Stomach (tissue), 4 donors: ENCODE measurements around the gene TJP2.

Experiments
- CTCF ChIP-seq, 7 experiments: fragments of 450-650 bp in 4 of 7; fragments of 200-600 bp in 3 of 7; sonication (generic) in 3 of 7; IDR thresholded peaks; one replicate each; pipeline ENCODE4 v1.5.1; 2016 to 2019; ENCODE audit warnings: antibody characterized with exemption in 7 of 7, control low read depth in 2 of 7, mild to moderate bottlenecking in 1 of 7
- POLR2A ChIP-seq, 4 donors: fragments of 450-650 bp; IDR thresholded peaks; one replicate each; pipeline ENCODE4 v1.6.1; 2016; ENCODE audit warnings: antibody characterized with exemption in 4 of 4, control low read depth in 2 of 4, mild to moderate bottlenecking in 1 of 4, moderate library complexity in 1 of 4
- POLR2AphosphoS5 ChIP-seq, 3 donors: sonication (generic); formaldehyde crosslinking; IDR thresholded peaks; one replicate each; pipeline ENCODE4 v1.6.1; 2016; ENCODE audit warnings: antibody characterized with exemption in 3 of 3

- TF ChIP-seq POLR2A (IDR thresholded peaks at IDR 0.05): no peak
- TF ChIP-seq POLR2AphosphoS5 (IDR thresholded peaks at IDR 0.05): no peak
- TF ChIP-seq CTCF (IDR thresholded peaks at IDR 0.05): no peak
Measured at GRCh38 chr9:69132361-69132760, 41.7 kb upstream of the TJP2 start.
